HepG2 (cell line): ENCODE data around the gene MYD88. TPM values are rescaled to one million over a fixed set of nuclear protein-coding genes. Genes with fewer than 3 reads are reported as not detected.

Source experiments
- CAMTA2 ChIP-seq: sonication (generic); formaldehyde crosslinking; IDR thresholded peaks from 2 replicates; pipeline ENCODE4 v1.4.0; 2020; ENCODE audit warnings: mild to moderate bottlenecking, missing genetic modification reagents, borderline replicate concordance
- E2F1 ChIP-seq: sonication (generic); formaldehyde crosslinking; IDR thresholded peaks from 2 replicates; pipeline ENCODE4 v1.5.0; 2020; ENCODE audit warnings: missing genetic modification reagents
- GLI4 ChIP-seq: sonication (generic); formaldehyde crosslinking; IDR thresholded peaks from 2 replicates; pipeline ENCODE4 v1.5.1; 2020; ENCODE audit warnings: missing genetic modification reagents, mild to moderate bottlenecking, moderate library complexity, borderline replicate concordance
- HDAC1 ChIP-seq: sonication (generic); formaldehyde crosslinking; IDR thresholded peaks from 2 replicates; pipeline ENCODE4 v1.5.1; 2020; ENCODE audit warnings: mild to moderate bottlenecking, missing genetic modification reagents
- HNF4A ChIP-seq: sonication (generic); formaldehyde crosslinking; IDR thresholded peaks from 2 replicates; pipeline ENCODE4 v1.4.0; 2020; ENCODE audit warnings: missing genetic modification reagents
- MLX ChIP-seq: IDR thresholded peaks from 2 replicates; pipeline ENCODE4 v1.6.1; 2016
- NPAS2 ChIP-seq: sonication (generic); formaldehyde crosslinking; IDR thresholded peaks from 2 replicates; pipeline ENCODE4 v1.8.0; 2022; ENCODE audit warnings: mild to moderate bottlenecking, missing genetic modification reagents, borderline replicate concordance
- PHF21A ChIP-seq: sonication (generic); formaldehyde crosslinking; IDR thresholded peaks from 2 replicates; pipeline ENCODE4 v1.5.0; 2020; ENCODE audit warnings: mild to moderate bottlenecking, missing genetic modification reagents
- TEF ChIP-seq: sonication (generic); formaldehyde crosslinking; IDR thresholded peaks from 2 replicates; pipeline ENCODE4 v1.5.0; 2020; ENCODE audit warnings: missing genetic modification reagents
- TFAP4 ChIP-seq: sonication (generic); IDR thresholded peaks from 2 replicates; pipeline ENCODE4 v1.6.1; 2016; ENCODE audit warnings: low read depth, borderline replicate concordance
- TRIM22 ChIP-seq: fragments of 450-650 bp; IDR thresholded peaks from 2 replicates; pipeline ENCODE4 v1.6.1; 2017
- ZFP41 ChIP-seq: sonication (generic); formaldehyde crosslinking; IDR thresholded peaks from 2 replicates; pipeline ENCODE4 v1.4.0; 2020; ENCODE audit warnings: mild to moderate bottlenecking, missing genetic modification reagents, borderline replicate concordance
- ZNF24 ChIP-seq: fragments of 450-650 bp; IDR thresholded peaks from 2 replicates; pipeline ENCODE4 v1.6.1; 2017; ENCODE audit warnings: antibody characterized with exemption, mild to moderate bottlenecking
- ZNF256 ChIP-seq: sonication (generic); formaldehyde crosslinking; conservative IDR thresholded peaks from 2 replicates; pipeline ENCODE4 v1.4.0; 2020; ENCODE audit warnings: missing genetic modification reagents
- ZNF33B ChIP-seq: sonication (generic); formaldehyde crosslinking; IDR thresholded peaks from 2 replicates; pipeline ENCODE4 v1.5.1; 2020; ENCODE audit warnings: mild to moderate bottlenecking, missing genetic modification reagents
- ZNF460 ChIP-seq: sonication (generic); formaldehyde crosslinking; IDR thresholded peaks from 2 replicates; pipeline ENCODE4 v1.5.1; 2020; ENCODE audit warnings: missing genetic modification reagents, mild to moderate bottlenecking, borderline replicate concordance
- ZNF574 ChIP-seq: sonication (generic); formaldehyde crosslinking; IDR thresholded peaks from 2 replicates; pipeline ENCODE4 v1.4.0; 2020; ENCODE audit warnings: missing genetic modification reagents
- ZNF616 ChIP-seq: sonication (generic); formaldehyde crosslinking; IDR thresholded peaks from 2 replicates; pipeline ENCODE4 v1.5.0; 2020; ENCODE audit warnings: low read depth, mild to moderate bottlenecking, missing genetic modification reagents
- ZNF784 ChIP-seq: sonication (generic); formaldehyde crosslinking; IDR thresholded peaks from 2 replicates; pipeline ENCODE4 v1.5.1; 2020; ENCODE audit warnings: missing genetic modification reagents, mild to moderate bottlenecking, borderline replicate concordance
- polyA plus RNA-seq, 8 experiments: library from polyadenylated mRNA; depleted of rRNA in 3 of 8; stranded (reverse) in 7 of 8; unstranded in 1 of 8; fragments of >200 nt; fragmentation: Illumina TruSeq in 4 of 8; extraction: Trizol in 4 of 8; gene quantifications; 2 replicates each; pipeline versions ENCODE4 v1.2.1 to v1.2.3, GENCODE V29; 2011 to 2016; ENCODE audit warnings: low read depth in 4 of 8, missing spikeins in 1 of 8, mixed read lengths in 1 of 8; ENCODE audit not compliant: insufficient read depth in 1 of 8
- total RNA-seq, 5 experiments: library from RNA; depleted of rRNA; stranded (reverse); fragments of >200 nt; fragmentation: Illumina TruSeq; extraction: Trizol; gene quantifications; 2 replicates each; pipeline ENCODE4 v1.2.3, GENCODE V29; 2016; ENCODE audit warnings: low read depth in 1 of 5

The MYD88 gene
- total and polyA plus RNA-seq, 2 of the 13 experiments (the other 11 are each of a cell fraction or from before 2014, with no cell fraction given): 7.6 to 32.7 TPM

- TF ChIP-seq HNF4A (CRISPR knock-in tag): peak; percentile 99
- TF ChIP-seq ZNF256 (CRISPR knock-in tag): no peak
- TF ChIP-seq TRIM22: no peak
- TF ChIP-seq ZNF33B: peak; percentile 8; the same call in 1 of the 2 replicates
- peak; percentile 71; the same call in 1 of the 2 replicates for TF ChIP-seq ZNF574 (CRISPR knock-in tag)
- TF ChIP-seq GLI4: no peak
- peak; percentile 85; the same call in 1 of the 2 replicates for TF ChIP-seq PHF21A (CRISPR knock-in tag)
- TF ChIP-seq ZNF616: no peak
- no peak for TF ChIP-seq TEF (CRISPR knock-in tag)
- peak; percentile 61; the same call in 1 of the 2 replicates for TF ChIP-seq TFAP4
- TF ChIP-seq ZNF24: no peak
- TF ChIP-seq MLX (CRISPR knock-in tag): peak; percentile 58; the same call in 1 of the 2 replicates
- no peak for TF ChIP-seq CAMTA2 (CRISPR knock-in tag)
- no peak for TF ChIP-seq ZNF784 (CRISPR knock-in tag)
- TF ChIP-seq ZFP41 (CRISPR knock-in tag): no peak
- no peak for TF ChIP-seq ZNF460 (CRISPR knock-in tag)
- no peak for TF ChIP-seq E2F1 (CRISPR knock-in tag)
- TF ChIP-seq NPAS2: no peak
- TF ChIP-seq HDAC1 (CRISPR knock-in tag): peak; percentile 73; the same call in 1 of the 2 replicates
These were observed 4.7 kb upstream of the MYD88 start (continued) for GRCh38 chr3:38133557-38134405.
